K562 (cell line): ENCODE measurements around the gene FEN1. TPM values are rescaled to one million over a fixed set of nuclear protein-coding genes. Genes with fewer than 3 reads are reported as not detected.
A peak's percentile ranks its signal among the peaks of the same experiment; 100 is the strongest.

ENCODE experiments used
- ATAC-seq: fragments of 200-7000 bp; cut with Tn5 transposase; 3 replicates; pipeline ENCODE4 v1.9.1; 2020; ENCODE audit warnings: moderate library complexity
- BruUV-seq: library from RNA; stranded (reverse); fragments of 400-500 nt; replicated peaks from 2 replicates; lab custom pipeline; 2021; lab: Mats Ljungman, UMichigan
- CTCF ChIA-PET: fragments of 300-600 bp; formaldehyde crosslinking; extraction: SDS; loops from one replicate; lab custom pipeline; 2021; ENCODE audit warnings: low intra/inter-chr PET ratio; lab: Yijun Ruan, JAX
- POLR2A ChIA-PET: fragments of 300-600, 350-650 bp; sonication (Branson Sonifier 250); formaldehyde crosslinking; extraction: SDS; loops from one replicate; lab custom pipeline; 2021; ENCODE audit warnings: antibody characterized with exemption, inconsistent platforms; lab: Yijun Ruan, JAX
- DNase-seq, 4 experiments: peaks; one replicate each; pipeline versions ENCODE4 v3.0.0 to v3.0.0-alpha.2; 2011 to 2018; ENCODE audit warnings: low spot score in 3 of 4, mixed read lengths in 3 of 4; ENCODE audit errors: extremely low read depth in 1 of 4
- FAIRE-seq: peaks from 2 replicates; lab custom pipeline; 2011; peaks lifted over from hg19 to GRCh38; lab: Jason Lieb, UNC
- H2AFZ ChIP-seq: 2 replicates; pipeline ENCODE4 v1.6.0; 2011; ENCODE audit warnings: low read depth, low read length, control low read depth, inconsistent platforms
- H3K27ac ChIP-seq: fragments of 200-600 bp; 3 replicates; pipeline ENCODE4 v1.8.0; 2011; ENCODE audit warnings: low read depth, mild to moderate bottlenecking, control low read depth, inconsistent platforms, low read length, moderate library complexity, mixed read lengths; ENCODE audit errors: extremely low read depth
- H3K27me3 ChIP-seq, 2 experiments: fragments of 300-600 bp in 1 of 2; 2 replicates in 1 of 2; 3 replicates in 1 of 2; pipeline versions ENCODE4 v1.6.0 to v1.8.0; 2011; ENCODE audit warnings: inconsistent platforms in 2 of 2, low read length in 2 of 2, mild to moderate bottlenecking in 1 of 2, mixed read lengths in 1 of 2, moderate library complexity in 1 of 2; ENCODE audit not compliant: control insufficient read depth in 2 of 2, insufficient read depth in 2 of 2
- H3K36me3 ChIP-seq: fragments of 300-600 bp; 3 replicates; pipeline ENCODE4 v1.8.0; 2011; ENCODE audit warnings: mild to moderate bottlenecking, low read length, inconsistent platforms; ENCODE audit not compliant: control insufficient read depth, insufficient read depth
- H3K4me1 ChIP-seq, 2 experiments: fragments of 200-600 bp in 1 of 2; replicated peaks in 1 of 2; 2 replicates in 1 of 2; 3 replicates in 1 of 2; pipeline versions ENCODE4 v1.5.1 to v1.8.0; 2011; ENCODE audit warnings: inconsistent platforms in 2 of 2, low read length in 2 of 2, mild to moderate bottlenecking in 1 of 2, mixed read lengths in 1 of 2, moderate library complexity in 1 of 2; ENCODE audit not compliant: control insufficient read depth in 2 of 2, insufficient read depth in 2 of 2
- H3K4me2 ChIP-seq: 2 replicates; pipeline ENCODE4 v1.6.1; 2011; ENCODE audit warnings: low read length, control low read depth, inconsistent platforms, mixed read lengths; ENCODE audit not compliant: insufficient read depth
- H3K4me3 ChIP-seq: fragments of 200-600 bp; sonication (generic), shearing (Covaris generic); 2 replicates; pipeline ENCODE4 v1.5.1; 2016; ENCODE audit warnings: control low read depth, inconsistent platforms
- H3K79me2 ChIP-seq: fragments of 200-600 bp; 3 replicates; pipeline ENCODE4 v1.8.0; 2011; ENCODE audit warnings: low read length, inconsistent platforms; ENCODE audit not compliant: control insufficient read depth, insufficient read depth
- H3K9ac ChIP-seq, 2 experiments: 2 replicates each; pipeline versions ENCODE4 v1.6.0 to v1.6.1; 2011; ENCODE audit warnings: low read depth in 2 of 2, low read length in 2 of 2, control low read depth in 1 of 2, inconsistent platforms in 1 of 2, mild to moderate bottlenecking in 1 of 2, mixed read lengths in 1 of 2; ENCODE audit not compliant: insufficient read depth in 1 of 2
- H3K9me1 ChIP-seq: one replicate; pipeline ENCODE4 v1.6.0; 2011; ENCODE audit warnings: inconsistent platforms, mild to moderate bottlenecking, low read length, moderate library complexity; ENCODE audit not compliant: control insufficient read depth, insufficient read depth
- H3K9me3 ChIP-seq: replicated peaks from 2 replicates; pipeline ENCODE4 v1.5.1; 2011; ENCODE audit warnings: low read depth, low read length, inconsistent platforms; ENCODE audit not compliant: control insufficient read depth, insufficient read depth
- H4K20me1 ChIP-seq: replicated peaks from 2 replicates; pipeline ENCODE4 v1.6.1; 2011; ENCODE audit warnings: low read length, inconsistent platforms, mixed read lengths; ENCODE audit not compliant: control insufficient read depth, insufficient read depth
- ATF3 ChIP-seq, 2 experiments: fragments of 450-650 bp in 1 of 2; sonication (generic) in 1 of 2; formaldehyde crosslinking in 1 of 2; IDR thresholded peaks in 1 of 2; conservative IDR thresholded peaks in 1 of 2; 2 replicates each; pipeline versions ENCODE4 v1.6.1 to v1.8.1; 2016 to 2023; ENCODE audit warnings: mild to moderate bottlenecking in 2 of 2, moderate library complexity in 2 of 2, inconsistent platforms in 1 of 2, missing genetic modification reagents in 1 of 2
- DEAF1 ChIP-seq: fragments of 450-650 bp; formaldehyde crosslinking; IDR thresholded peaks from 2 replicates; pipeline ENCODE4 v1.4.0; 2020; ENCODE audit warnings: mild to moderate bottlenecking, moderate library complexity
- IRF2 ChIP-seq: sonication (generic); formaldehyde crosslinking; IDR thresholded peaks from 2 replicates; pipeline ENCODE4 v1.8.1; 2022; ENCODE audit warnings: mild to moderate bottlenecking, missing genetic modification reagents
- L3MBTL2 ChIP-seq: fragments of 450-650 bp; IDR thresholded peaks from 2 replicates; pipeline ENCODE4 v1.6.1; 2016; ENCODE audit warnings: mild to moderate bottlenecking, moderate library complexity
- NELFE ChIP-seq: IDR thresholded peaks from 2 replicates; pipeline ENCODE4 v1.6.1; 2011; ENCODE audit warnings: mild to moderate bottlenecking; ENCODE audit not compliant: insufficient read depth, insufficient read length
- NR1H2 ChIP-seq: sonication (generic); formaldehyde crosslinking; IDR thresholded peaks from 2 replicates; pipeline ENCODE4 v1.4.0; 2020; ENCODE audit warnings: mild to moderate bottlenecking, missing genetic modification reagents
- SIN3B ChIP-seq: fragments of 450-650 bp; IDR thresholded peaks from 2 replicates; pipeline ENCODE4 v1.6.1; 2017; ENCODE audit warnings: low read depth, mild to moderate bottlenecking, moderate library complexity
- TGIF2 ChIP-seq: sonication (generic); formaldehyde crosslinking; IDR thresholded peaks from 2 replicates; pipeline ENCODE4 v1.8.1; 2022; ENCODE audit warnings: mild to moderate bottlenecking, missing genetic modification reagents, moderate library complexity
- ZEB2 ChIP-seq: fragments of 450-650 bp; IDR thresholded peaks from 2 replicates; pipeline ENCODE4 v1.6.1; 2016
- ZFX ChIP-seq: sonication (generic); formaldehyde crosslinking; IDR thresholded peaks from 2 replicates; pipeline ENCODE4 v1.8.0; 2022; ENCODE audit warnings: mild to moderate bottlenecking, missing genetic modification reagents, moderate library complexity
- ZNF197 ChIP-seq: fragments of 200-800 bp; sonication (Bioruptor generic); IDR thresholded peaks from 2 replicates; pipeline ENCODE4 v1.6.1; 2016; ENCODE audit warnings: low read depth, missing genetic modification characterization, missing compliant biosample characterization
- ZNF239 ChIP-seq: fragments of 250-450 bp; sonication (Bioruptor Pico); IDR thresholded peaks from 2 replicates; pipeline ENCODE4 v1.4.0; 2020; ENCODE audit warnings: mild to moderate bottlenecking
- ZNF780A ChIP-seq: fragments of 250-450 bp; sonication (Bioruptor Pico); IDR thresholded peaks from 2 replicates; pipeline ENCODE4 v1.5.0; 2021; ENCODE audit warnings: mild to moderate bottlenecking
- WGBS: fragments of 100-300 bp; shearing (Covaris generic); methylation state at CpG from one replicate; pipeline ENCODE4 v1.1.6; 2016; ENCODE audit warnings: low coverage, mixed read lengths; ENCODE audit not compliant: insufficient coverage; ENCODE audit errors: missing lambda C conversion rate; 5-methylcytosine and 5-hydroxymethylcytosine counted together
- in situ Hi-C: fragments of 300-500 bp; cut with MboI; formaldehyde crosslinking; loops from 4 replicates; pipeline ENCODE4 v1.15.0; 2018; ENCODE audit warnings: inconsistent platforms, mixed read lengths
- intact Hi-C: fragments of 100-400 bp; cut with micrococcal nuclease; formaldehyde crosslinking; loops from 2 replicates; pipeline ENCODE4 v1.14.2; 2022
- polyA plus RNA-seq, 8 experiments: library from polyadenylated mRNA; depleted of rRNA in 4 of 8; stranded (reverse) in 5 of 8; unstranded in 3 of 8; fragments of >200 nt; fragmentation: Nextera tagmentation in 2 of 8; fragmentation: Illumina TruSeq in 1 of 8; extraction: Ambion mirVana in 2 of 8; extraction: Trizol in 1 of 8; gene quantifications; 2 replicates each; pipeline versions ENCODE4 v1.2.1 to v1.2.3, GENCODE V29; 2011 to 2014; ENCODE audit warnings: inconsistent platforms in 1 of 8, missing spikeins in 1 of 8
- total RNA-seq, 7 experiments: library from RNA; depleted of rRNA in 6 of 7; stranded (reverse); fragments of >200 nt in 6 of 7; fragmentation: Illumina TruSeq in 2 of 7; extraction: Trizol in 2 of 7; gene quantifications; 2 replicates each; pipeline versions ENCODE4 v1.2.1 to v1.2.3, GENCODE V29; 2011 to 2021; ENCODE audit warnings: low replicate concordance in 1 of 7
- TF ChIP-seq, protein P1 (sequence below): fragments of 450-650 bp; IDR thresholded peaks from 2 replicates; pipeline ENCODE4 v1.6.1; 2017; ENCODE audit warnings: antibody characterized with exemption

FEN1 gene
- total and polyA plus RNA-seq, 9 of the 15 experiments (the other 6 are each of a cell fraction or from before 2014, with no cell fraction given) = 58.1 to 156 (median 137) TPM

DNA sequence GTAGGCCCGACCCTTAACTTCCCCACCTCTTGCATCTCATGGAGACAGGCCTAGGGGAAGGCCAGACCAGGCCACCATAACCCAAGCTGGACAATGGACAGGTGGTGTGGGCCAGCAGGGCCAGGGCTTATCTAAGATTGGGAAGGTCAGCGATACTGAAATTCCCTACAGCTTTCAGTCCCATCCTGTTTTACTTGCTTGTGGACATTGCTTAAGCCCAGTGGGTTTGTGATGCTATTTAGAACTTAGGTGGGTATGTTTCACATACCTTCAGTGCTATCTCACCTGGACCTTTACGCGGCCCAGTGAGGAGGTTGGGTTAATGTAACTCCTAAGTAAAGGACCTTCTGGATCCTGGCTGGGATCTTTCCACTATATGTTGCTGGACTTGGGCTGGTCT is 37.1 kb downstream of the FEN1 start:
- BruUV-seq = no TSS peak
- H3K9me3 ChIP-seq = no peaks in the 10 kb centered on the region
- H2AFZ ChIP-seq = no peak overlapping the region
- POLR2A ChIA-PET = interaction anchor here (0.6 kb wide), 1 partner anchor 657 kb away, joined by 3 read pairs; no protein-coding TSS in a partner anchor
- CTCF ChIA-PET = no interaction called here
- ATAC-seq (no peak), FAIRE-seq (no peak), DNase-seq (no peak)
- no peaks in the 10 kb centered on the region for H3K27me3 ChIP-seq
- H4K20me1 ChIP-seq = no peaks in the 10 kb centered on the region
- 67% methylated on average over 4 of the region's 4 CpGs for WGBS
- peaks cover 10% of the 10 kb centered on the region for H3K9me1 ChIP-seq
- H3K4me1 ChIP-seq = peaks cover 16 to 42% of the 10 kb centered on the region in 2 experiments
- in situ Hi-C loops (no loop called here), intact Hi-C loops (no loop called here)
- no peak overlapping the region for H3K4me2 ChIP-seq
- no peaks in the 10 kb centered on the region for H3K36me3 ChIP-seq
- no peak overlapping the region for H3K27ac ChIP-seq
- peak overlapping the region in 1 of 2 experiments; percentile 10; a peak in 1 of 4 replicates for H3K9ac ChIP-seq
- H3K79me2 ChIP-seq = peaks cover 14% of the 10 kb centered on the region; the same call in 2 of the 3 replicates
- TF ChIP-seq L3MBTL2 = no peak
- TF ChIP-seq ZEB2 = no peak
- TF ChIP-seq TGIF2 (CRISPR knock-in tag) = no peak
- no peak for TF ChIP-seq ZNF239
- TF ChIP-seq ZFX (CRISPR knock-in tag) = no peak
- no peak for TF ChIP-seq ATF3 (IDR thresholded peaks at IDR 0.05)
- TF ChIP-seq ATF3 (CRISPR knock-in tag; conservative IDR thresholded peaks at IDR 0.05) = no peak
- TF ChIP-seq, protein P1, sequence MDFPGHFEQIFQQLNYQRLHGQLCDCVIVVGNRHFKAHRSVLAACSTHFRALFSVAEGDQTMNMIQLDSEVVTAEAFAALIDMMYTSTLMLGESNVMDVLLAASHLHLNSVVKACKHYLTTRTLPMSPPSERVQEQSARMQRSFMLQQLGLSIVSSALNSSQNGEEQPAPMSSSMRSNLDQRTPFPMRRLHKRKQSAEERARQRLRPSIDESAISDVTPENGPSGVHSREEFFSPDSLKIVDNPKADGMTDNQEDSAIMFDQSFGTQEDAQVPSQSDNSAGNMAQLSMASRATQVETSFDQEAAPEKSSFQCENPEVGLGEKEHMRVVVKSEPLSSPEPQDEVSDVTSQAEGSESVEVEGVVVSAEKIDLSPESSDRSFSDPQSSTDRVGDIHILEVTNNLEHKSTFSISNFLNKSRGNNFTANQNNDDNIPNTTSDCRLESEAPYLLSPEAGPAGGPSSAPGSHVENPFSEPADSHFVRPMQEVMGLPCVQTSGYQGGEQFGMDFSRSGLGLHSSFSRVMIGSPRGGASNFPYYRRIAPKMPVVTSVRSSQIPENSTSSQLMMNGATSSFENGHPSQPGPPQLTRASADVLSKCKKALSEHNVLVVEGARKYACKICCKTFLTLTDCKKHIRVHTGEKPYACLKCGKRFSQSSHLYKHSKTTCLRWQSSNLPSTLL = no peak
- TF ChIP-seq ZNF780A = no peak
- TF ChIP-seq ZNF197 (CRISPR knock-in tag) = no peak
- no peak for TF ChIP-seq NR1H2 (CRISPR knock-in tag)
- TF ChIP-seq SIN3B = no peak
- TF ChIP-seq NELFE = no peak
- TF ChIP-seq IRF2 = no peak
- TF ChIP-seq DEAF1 = no peak
- no peak overlapping the region for H3K4me3 ChIP-seq
